Measurements from ENCODE around the gene CLDN17.

DNA sequence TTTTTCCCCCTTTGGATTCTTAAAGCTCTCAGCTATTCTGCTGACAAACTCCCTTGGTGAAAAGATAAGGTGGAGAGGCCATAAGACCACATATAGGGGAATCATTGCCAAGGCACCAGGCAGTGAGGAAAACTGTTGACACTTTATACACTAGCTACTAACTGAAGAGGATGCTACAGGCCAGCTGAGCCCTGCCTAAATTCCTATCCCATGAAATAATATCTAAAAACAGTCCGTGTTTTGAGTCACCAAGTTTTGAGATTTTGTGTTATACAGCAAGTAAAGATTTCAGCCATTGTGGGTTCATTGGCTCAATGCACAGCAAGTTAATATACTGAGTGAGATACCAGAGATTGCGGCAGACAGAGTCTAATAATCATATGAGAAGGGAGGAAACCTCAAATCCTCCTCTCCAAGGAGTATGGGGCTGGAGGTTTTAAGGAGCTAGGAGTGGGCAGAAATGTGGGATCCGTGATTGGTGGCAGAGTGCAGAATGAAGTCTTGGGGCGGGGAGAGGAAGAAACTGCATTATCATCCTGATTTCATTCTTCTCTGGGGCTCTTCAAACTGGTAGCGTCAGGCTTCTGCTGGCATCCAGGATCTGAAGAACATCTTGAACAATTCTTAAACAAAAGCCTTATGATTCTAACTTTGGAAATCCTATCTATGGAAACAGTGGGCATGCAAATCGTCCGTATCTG is 40.1 kb upstream of the CLDN17 start:
- TF ChIP-seq, protein P1, sequence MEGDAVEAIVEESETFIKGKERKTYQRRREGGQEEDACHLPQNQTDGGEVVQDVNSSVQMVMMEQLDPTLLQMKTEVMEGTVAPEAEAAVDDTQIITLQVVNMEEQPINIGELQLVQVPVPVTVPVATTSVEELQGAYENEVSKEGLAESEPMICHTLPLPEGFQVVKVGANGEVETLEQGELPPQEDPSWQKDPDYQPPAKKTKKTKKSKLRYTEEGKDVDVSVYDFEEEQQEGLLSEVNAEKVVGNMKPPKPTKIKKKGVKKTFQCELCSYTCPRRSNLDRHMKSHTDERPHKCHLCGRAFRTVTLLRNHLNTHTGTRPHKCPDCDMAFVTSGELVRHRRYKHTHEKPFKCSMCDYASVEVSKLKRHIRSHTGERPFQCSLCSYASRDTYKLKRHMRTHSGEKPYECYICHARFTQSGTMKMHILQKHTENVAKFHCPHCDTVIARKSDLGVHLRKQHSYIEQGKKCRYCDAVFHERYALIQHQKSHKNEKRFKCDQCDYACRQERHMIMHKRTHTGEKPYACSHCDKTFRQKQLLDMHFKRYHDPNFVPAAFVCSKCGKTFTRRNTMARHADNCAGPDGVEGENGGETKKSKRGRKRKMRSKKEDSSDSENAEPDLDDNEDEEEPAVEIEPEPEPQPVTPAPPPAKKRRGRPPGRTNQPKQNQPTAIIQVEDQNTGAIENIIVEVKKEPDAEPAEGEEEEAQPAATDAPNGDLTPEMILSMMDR (IDR thresholded peaks at IDR 0.05): no peak
- TF ChIP-seq POLR2A (IDR thresholded peaks at IDR 0.05) (no peak), POLR2AphosphoS5 (IDR thresholded peaks at IDR 0.05; ENCODE audit: insufficient read depth in 1 of 2, low read depth in 1 of 2) (no peak)

Data from vagina (tissue), 2 donors.